Activated CD4-positive, alpha-beta T cell treated with anti-CD3 and anti-CD28 coated beads for 36 hours (primary cell): Measurements from ENCODE around the gene CMPK1. TPM values are rescaled to one million over a fixed set of nuclear protein-coding genes. Genes with fewer than 3 reads are reported as not detected.
A peak's percentile ranks its signal among the peaks of the same experiment; 100 is the strongest.

Experiments
- ATAC-seq: fragments of 200-7000 bp; cut with Tn5 transposase; one replicate; pipeline ENCODE4 v1.10.0; 2021; ENCODE audit warnings: mild to moderate bottlenecking, moderate library complexity
- CTCF ChIA-PET: fragments of 350-600 bp; sonication (Branson Sonifier 250); formaldehyde crosslinking; loops from one replicate; lab custom pipeline; 2021; ENCODE audit warnings: antibody characterized with exemption; lab: Charles Lee
- POLR2A ChIA-PET: fragments of 350-600 bp; sonication (Branson Sonifier 250); formaldehyde crosslinking; loops from one replicate; lab custom pipeline; 2021; ENCODE audit warnings: antibody characterized with exemption, inconsistent platforms; lab: Charles Lee
- DNase-seq: peaks from one replicate; pipeline ENCODE4 v3.0.0-alpha.2; 2020
- H3K27ac Mint-ChIP-seq: one replicate; pipeline ENCODE4 v1.8.0; 2021; ENCODE audit warnings: mixed read lengths
- H3K27me3 Mint-ChIP-seq: one replicate; pipeline ENCODE4 v1.8.0; 2021; ENCODE audit warnings: mixed read lengths
- H3K36me3 Mint-ChIP-seq: one replicate; pipeline ENCODE4 v1.8.0; 2021; ENCODE audit warnings: low read depth, mixed read lengths
- H3K4me1 Mint-ChIP-seq: one replicate; pipeline ENCODE4 v1.8.0; 2021; ENCODE audit warnings: mixed read lengths
- H3K4me3 Mint-ChIP-seq: one replicate; pipeline ENCODE4 v1.8.0; 2021; ENCODE audit warnings: mild to moderate bottlenecking, moderate library complexity, mixed read lengths
- H3K9me3 Mint-ChIP-seq: one replicate; pipeline ENCODE4 v1.8.0; 2021; ENCODE audit warnings: low read depth, mixed read lengths
- intact Hi-C, 2 experiments: fragments of 100-400 bp; cut with DNase I in 1 of 2; cut with micrococcal nuclease in 1 of 2; formaldehyde crosslinking; loops; one replicate each; pipeline versions ENCODE4 v1.14.2 to v1.15.1; 2022 to 2024; cut with DNase I, micrococcal nuclease
- total RNA-seq, 2 experiments: library from RNA; stranded (reverse); gene quantifications; one replicate each; pipeline ENCODE4 v1.2.3, GENCODE V29; 2021

The CMPK1 gene
- total RNA-seq, 2 experiments from 2014 or later: 97.7 to 134 TPM

DNA sequence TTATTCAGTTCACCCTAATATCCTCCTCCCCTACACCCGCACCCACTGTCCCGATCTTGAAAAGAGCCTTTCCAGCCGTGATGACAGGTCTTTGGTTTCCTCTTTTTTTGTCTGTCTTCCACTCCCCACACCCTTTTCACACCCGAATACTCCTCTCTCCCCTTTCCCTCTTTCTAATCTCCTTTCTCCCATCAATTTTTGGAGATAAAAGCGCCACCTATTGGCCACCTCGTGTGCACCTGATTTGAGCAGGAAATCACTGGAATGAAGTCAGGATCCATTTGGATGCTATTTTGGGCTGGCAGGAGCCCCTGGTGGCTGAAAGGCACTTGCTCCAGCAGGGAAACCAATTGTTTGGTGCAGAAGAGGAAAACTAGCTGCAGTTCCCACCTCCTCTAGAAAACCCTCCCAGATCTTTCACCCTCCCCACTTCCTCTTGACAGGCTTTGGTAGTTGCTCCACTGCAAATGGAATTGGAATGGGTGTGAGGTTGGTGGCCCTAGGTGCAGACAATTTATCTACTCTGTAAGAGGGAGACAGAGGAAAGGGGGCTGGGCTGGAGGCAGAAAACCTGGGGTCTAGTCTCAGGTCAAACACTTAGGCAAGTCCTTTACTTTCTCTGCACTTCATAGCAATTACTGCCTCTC is 90.9 kb downstream of the CMPK1 start:
- DNase-seq (peak; percentile 30), ATAC-seq (no peak)
- Mint-ChIP-seq H3K27ac (no peak overlapping the region), H3K27me3 (peaks cover 14% of the 10 kb centered on the region), H3K9me3 (no peaks in the 10 kb centered on the region), H3K4me1 (no peaks in the 10 kb centered on the region), H3K4me3 (no peak overlapping the region), H3K36me3 (no peaks in the 10 kb centered on the region)
- ChIA-PET CTCF (interaction anchor here (0.7 to 1.1 kb wide), 5 partner anchors 9 to 286 kb away, joined by 3 to 5 read pairs (median 4); partner anchors contain the start of gene FOXD2), POLR2A (no interaction called here)
- intact Hi-C loops: loop anchor here (1.0 to 5.0 kb wide), 3 partner anchors 36 to 232 kb away; partner anchors contain the start of gene PDZK1IP1 (in 1 of the 2)

Other genes starting within 250 kb of the CMPK1 start
- gene CYP4A22, start 196.3 kb upstream of the CMPK1 start, total RNA-seq: not detected
- gene PDZK1IP1, start 143.8 kb upstream of the CMPK1 start, total RNA-seq: not detected
- gene TAL1, start 101.6 kb upstream of the CMPK1 start, total RNA-seq: under 1 TPM in 1 of 2 experiments, not detected in 1; 0.19 TPM
- gene STIL, start 19.6 kb upstream of the CMPK1 start, total RNA-seq: 10 to 100 TPM; 33.9 to 36.0 TPM
- not detected for gene FOXE3, start 82.5 kb downstream of the CMPK1 start, total RNA-seq
- under 1 TPM; 0.05 to 0.07 TPM for gene FOXD2, start 104.3 kb downstream of the CMPK1 start, total RNA-seq